Measurements from ENCODE around the gene EFCAB12.
A peak's percentile ranks its signal among the peaks of the same experiment; 100 is the strongest.

Gene EFCAB12

DNA sequence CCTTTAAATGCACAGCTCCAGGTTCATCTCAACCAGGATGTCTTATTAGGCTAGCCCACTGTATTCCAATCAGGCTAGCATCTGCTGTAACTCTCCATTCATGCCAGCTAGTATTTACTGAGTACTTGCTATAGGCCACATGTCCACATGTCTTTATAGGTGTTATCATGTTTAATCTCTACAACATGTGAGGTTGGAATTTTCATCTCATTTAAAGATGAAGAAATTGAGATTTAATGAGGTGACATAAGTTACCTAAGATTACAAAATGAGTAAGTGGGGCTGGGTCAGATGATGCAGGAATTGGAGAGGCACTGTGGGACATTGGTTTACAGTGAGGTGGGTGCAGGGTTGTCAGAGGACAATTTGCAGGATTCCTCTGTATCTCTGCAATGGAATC lies 14.5 kb upstream of the EFCAB12 start:
- DNase-seq, result no peak

GRCh38 chr3:129442486-129442885 lies 14.1 kb upstream of the EFCAB12 start:
- DNase-seq, result no peak

DNA sequence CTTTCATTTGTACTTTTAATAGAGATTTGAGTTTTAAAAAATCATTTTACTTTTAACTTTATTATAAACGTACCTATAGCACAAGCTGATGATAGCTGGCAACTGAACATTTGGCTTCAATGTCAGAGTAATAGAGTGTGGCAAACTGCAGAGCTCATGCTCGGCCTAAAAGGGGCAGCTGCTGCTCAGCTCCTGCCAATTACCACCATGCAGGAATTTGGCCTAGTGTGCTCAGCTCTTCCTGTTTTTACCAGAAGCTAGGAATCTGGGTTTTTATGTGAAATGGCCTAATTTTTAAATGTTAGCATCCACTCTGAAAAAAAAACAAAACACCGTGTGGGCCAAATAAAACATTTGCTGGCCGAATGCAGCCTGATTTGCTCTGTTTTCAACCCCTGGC lies 13.3 kb upstream of the EFCAB12 start:
- peak; percentile 46 for DNase-seq

DNA sequence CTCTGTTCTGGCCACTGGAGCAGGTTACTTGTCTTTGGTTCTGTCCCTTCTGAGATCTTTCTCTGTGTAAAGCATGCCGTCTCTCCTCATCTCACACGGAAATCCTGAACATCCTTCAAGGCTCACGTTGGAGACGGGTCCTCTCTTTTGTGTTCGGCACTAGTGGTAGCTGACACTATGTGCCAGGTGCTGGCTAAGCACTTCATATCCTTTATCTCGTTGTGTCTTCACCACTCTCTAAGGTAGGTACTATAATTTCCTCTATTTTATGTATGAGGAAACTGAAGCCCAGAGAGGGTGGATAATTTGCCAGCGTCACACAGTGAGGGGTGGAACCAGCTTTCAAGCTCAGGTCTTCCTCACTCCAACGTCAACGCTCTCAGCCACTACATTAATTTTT lies 12.8 kb upstream of the EFCAB12 start:
- DNase-seq, result no peak

DNA sequence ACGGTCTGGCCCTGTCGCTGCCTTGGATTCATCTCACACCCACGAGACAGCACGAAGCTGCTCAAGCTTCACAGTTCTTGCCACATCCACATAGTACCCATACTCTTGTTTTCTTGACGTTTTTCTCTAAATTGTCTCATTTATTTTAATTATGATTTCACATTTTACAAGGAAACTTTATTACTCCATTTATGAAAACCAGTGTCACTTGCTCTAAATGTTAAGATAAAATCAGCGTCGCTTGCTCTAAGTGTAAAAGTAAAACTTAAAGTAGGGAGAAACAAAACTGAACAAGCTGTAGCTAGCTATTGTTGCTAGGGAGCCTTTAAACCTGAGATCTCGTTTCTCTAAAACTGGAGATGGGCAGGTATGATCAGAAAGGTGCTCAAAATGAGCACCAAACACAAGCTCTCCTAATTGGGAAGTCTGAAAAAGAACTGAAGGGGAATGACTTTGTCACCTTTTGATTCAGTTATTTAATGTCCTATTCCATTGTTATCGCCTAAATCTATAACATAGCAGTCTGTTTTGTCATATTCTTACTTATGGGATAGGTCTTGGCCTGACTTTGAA lies 12.3 kb upstream of the EFCAB12 start:
- DNase-seq, result no peak

DNA sequence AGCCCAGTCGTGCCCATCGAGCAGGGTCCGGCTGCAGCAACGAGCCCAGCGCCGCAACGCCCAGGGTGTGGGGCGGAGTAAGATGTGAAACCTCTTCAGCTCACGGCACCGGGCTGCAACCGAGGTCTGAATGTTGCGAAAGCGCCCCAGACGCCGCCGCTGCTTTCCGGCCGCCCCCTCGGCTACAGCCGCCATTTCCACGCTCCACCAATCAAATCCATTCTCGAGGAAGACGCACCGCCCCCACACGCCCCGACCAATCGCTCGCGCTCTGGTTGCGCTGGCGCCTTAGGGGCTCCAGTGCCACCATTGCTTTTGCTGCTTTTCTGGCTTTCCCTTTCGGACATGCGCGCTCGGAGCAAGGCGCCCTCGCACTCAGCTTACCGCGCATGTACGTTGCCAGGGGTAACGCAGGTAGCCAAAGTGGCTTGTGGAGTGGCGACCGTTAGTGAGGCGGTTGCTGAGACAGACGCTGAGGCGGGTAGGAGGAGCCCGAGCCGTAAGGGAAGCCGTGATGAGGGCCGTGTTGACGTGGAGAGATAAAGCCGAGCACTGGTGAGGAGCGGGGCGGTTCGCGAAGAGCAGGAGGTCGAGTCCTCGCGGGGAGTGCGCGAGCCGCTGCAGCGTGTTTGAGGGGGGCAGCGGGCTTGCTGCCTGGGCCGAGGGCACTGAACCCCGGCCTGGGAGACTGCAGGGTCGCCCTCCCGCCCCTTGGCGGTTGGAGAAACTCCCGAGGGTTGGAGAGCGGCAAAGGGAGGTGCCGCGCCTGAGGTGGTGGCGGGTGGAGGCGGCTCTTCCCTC lies 11.6 kb upstream of the EFCAB12 start, which contains the start of the genes IFT122 and MBD4:
IFT122 (plus strand) TSS at position 408 of the 801 bp plus-strand sequence; CDS start at position 515, 107 bp downstream.
MBD4 (minus strand) TSS at position 132 of the 801 bp plus-strand sequence; CDS start at position 17, 115 bp downstream.
- peak; percentile 100 for DNase-seq

GRCh38 chr3:129439226-129439816 lies 10.9 kb upstream of the EFCAB12 start:
- no peak for DNase-seq

DNA sequence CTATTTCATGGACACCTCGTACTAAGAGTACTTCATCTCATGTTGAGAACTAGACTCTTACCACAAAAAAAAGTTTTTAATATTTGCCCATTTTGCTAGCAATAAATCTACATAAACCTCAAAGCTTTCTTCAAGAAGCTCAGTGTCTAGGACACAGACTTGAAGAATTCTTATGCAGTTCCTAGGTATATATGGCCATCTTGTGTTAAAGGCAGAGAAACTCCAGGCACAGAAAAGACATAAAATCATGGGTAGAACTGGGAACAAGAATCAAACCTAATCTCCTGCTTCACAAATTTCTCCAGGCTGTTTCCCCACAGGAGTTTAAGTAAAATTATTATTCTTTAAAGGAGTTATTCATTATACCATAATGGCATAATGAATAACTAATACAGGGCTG lies 6.9 kb upstream of the EFCAB12 start:
- DNase-seq, result no peak

GRCh38 chr3:129434140-129434539 lies 5.7 kb upstream of the EFCAB12 start:
- no peak for DNase-seq

GRCh38 chr3:129433565-129433964 lies 5.1 kb upstream of the EFCAB12 start:
- DNase-seq, result no peak

DNA sequence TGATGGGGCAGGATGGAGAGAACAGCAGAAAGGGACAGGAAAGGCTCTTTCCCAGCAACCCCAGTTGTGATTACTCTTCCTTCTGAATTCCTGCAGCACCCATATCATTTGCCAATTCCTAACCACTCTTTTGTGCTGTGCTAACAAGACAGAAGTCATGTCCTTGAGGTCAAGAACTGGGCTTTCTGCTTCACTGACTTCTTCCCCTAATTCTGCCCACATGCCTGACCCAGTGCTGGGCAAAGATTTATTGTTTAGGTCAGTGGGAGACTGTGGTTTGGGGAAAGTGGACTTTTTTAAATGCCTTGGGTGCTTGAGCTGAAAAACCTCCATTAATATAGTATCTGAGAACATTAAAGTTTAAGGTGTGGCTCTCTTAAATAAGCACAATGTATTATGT lies 4.2 kb upstream of the EFCAB12 start:
- no peak for DNase-seq

DNA sequence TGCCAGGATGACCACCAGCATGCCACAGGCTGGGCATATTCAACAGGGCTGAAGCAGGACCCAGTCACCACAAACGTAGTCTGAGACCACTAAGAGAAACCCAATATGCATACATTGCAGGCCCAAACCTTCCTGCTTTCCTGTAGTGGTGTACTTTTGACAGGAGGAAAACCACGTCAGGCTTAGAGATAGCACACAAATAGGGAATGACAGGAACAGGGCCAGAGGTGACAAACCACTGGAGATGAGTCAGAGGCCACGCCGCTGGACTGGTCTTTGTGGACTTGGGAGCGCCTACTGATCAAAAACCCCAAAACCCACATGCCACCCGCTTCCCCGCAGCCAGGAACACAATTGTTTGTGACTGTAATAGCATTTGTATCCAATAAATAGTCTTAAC lies 3.6 kb upstream of the EFCAB12 start:
- no peak for DNase-seq

GRCh38 chr3:129429602-129430001 lies 1.2 kb upstream of the EFCAB12 start:
- DNase-seq, result no peak

DNA sequence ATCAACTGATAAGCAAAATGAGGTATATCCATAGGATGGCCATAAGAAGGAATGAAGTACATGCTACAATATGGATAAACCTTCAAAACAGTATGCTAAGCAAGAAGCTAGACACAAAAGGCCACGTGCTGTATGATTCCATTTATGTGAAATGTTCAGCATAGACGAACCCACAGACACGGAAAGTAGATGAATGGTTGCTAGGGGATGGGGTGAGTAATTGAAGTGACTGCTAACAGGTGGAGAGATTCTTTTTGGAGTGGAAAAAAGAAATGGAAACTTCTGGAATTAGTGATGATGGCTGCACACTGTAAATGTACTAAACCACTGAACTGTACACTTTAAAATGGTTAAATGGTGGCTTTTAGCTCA lies 630 bp upstream of the EFCAB12 start:
- DNase-seq, result no peak

DNA sequence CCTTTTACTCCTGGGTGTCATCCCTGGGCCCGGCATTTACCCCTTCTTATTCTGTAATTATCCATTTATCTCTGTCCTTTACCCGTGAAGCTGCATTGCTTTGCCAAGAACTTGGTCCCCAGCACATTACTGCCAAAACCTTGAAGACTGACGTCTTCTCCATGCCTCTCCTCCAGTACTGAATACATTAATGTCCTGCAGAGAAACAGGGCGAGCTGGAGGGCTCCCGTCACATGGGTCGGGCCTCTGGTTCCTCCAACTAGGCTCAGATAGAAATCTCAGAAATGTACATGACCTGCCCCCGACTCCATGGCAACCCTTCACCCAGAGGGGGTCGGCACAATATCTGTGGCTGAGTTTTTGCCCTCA lies 445 bp downstream of the EFCAB12 start:
- no peak for DNase-seq

DNA sequence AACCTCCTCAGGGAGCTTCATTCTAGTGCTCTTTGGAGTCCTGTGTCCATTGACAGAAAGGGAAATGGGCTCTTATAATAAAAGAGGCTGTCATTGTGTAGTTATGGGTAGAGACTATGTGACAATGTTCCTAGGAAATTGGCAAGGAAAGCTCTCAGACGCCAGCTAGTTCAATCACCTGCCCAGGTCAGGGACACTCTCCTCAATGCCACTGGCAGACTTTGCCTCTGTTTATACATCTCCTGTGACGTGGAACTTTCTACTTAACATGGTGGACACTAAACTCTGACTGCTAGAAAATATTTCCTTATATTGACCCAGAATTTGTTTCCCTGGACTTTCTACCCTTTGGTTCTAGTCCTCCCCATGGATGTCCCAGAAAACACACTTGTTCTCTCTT lies 2.8 kb downstream of the EFCAB12 start:
- no peak for DNase-seq

DNA sequence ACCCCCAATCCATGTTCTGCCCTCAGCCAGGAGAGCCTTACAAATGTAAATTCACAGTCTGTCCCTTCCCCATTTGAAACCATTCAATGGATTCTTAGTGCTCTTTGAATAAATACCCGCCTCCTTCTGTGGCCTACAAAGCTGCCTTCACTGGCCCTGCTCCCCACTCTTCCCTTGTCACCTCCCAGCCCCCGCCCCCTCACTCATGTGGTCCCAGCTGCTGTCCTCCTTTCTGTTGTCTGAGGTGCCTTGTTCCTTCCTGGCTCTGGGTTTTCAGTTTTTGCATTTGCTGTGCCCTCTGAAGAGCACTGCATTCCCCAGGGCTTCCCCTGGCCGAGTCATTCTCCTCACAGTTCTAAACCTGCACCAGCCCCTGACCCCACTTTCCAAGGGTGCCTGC lies 3.2 kb downstream of the EFCAB12 start:
- DNase-seq, result no peak

- no peak for DNase-seq
Observed at GRCh38 chr3:129424185-129424841, 4.1 kb downstream of the EFCAB12 start.

DNA sequence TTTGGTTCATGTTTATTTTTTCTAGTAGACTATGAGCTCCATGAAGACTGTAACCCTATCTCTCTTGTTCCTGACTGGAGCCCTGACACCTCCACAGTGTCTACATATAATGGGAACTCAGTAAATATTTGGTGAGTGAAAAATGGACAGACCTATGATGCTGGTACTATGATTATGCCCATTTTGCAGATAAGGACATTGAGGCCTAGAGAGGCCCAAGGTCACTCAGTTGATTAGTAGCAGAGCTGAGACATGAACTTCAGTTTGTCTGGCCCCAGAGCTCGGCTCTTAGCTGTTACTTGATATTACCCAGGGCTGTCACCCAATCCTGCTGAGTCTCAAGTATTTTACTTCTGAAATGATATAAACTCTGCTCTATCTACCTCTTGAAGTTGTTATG lies 5.5 kb downstream of the EFCAB12 start:
- DNase-seq, result no peak

GRCh38 chr3:129421988-129422745 lies 6.3 kb downstream of the EFCAB12 start:
- DNase-seq, result no peak

DNA sequence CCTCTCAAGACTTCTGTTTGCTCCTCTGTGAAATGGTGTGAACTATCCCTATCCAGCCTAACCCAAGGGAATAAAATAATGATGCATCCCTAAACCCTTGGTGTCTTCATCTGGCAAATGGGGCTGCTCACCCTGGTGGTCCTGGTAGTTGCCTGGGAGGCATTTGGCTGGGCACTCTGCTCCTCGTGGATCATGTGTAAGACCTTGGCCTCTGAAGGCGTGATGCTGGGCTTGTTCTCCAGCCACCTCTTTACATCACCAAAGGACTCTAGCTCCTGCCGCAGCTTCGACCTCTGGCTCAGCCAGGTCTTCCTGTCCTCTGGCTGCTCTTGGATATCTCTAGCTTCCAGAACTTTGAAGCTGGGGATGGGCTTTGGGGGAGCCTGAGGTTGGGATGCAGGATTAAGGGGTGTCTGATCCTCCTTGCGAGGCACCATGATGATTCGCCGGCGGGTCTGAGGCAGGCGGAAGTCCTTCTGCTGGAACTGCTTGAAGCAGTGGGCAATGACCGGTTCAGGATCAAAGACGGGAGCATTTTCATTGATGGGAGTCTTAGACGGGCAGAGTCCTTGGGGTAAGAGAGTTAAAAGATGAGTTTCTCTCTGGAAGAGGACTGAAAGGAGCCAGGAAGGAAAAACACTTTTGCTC lies 7.1 kb downstream of the EFCAB12 start:
- no peak for DNase-seq

GRCh38 chr3:129419476-129419875 lies 9.0 kb downstream of the EFCAB12 start:
- DNase-seq, result no peak
